ENCODE measurements around the gene TMEM170B. TPM values are rescaled to one million over a fixed set of nuclear protein-coding genes. Genes with fewer than 3 reads are reported as not detected.

Gene TMEM170B
- total RNA-seq, 2 donors from 2014 or later: 1.6 to 2.5 TPM

DNA sequence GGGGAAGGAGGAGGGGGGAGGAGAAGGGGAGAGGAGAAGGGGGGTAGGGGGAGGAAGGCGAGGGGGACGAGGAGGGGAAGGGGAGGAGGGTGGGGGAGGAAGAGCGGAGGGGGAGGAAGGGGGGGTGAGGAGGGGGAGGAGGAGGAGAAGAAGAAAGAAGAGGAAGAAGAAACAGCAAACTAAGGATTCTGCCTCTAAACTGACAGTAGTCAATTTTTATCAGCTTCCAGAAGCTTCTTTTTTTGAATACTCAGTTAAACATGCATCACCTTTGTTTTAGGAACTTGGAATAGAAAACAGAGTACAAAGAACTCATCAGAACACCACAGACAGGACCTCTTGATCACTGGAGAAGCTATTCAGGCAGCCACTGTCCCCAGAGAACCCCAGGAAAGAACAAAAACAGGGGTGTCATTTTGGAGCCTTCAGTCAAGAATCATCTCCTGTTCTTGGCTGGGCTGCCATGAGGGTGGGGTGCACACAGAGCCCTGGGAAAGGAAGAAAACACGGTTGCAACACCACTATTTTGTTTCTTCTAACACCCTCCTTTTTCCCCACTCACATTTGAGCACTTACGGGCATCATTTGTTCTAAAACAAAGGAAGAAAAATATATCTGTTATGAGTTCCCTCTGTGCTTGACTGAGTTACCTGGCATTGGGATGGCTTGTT, 67.4 kb downstream of the TMEM170B start:
- intact Hi-C loops (cut with DNase I, micrococcal nuclease): no loop called here
- ATAC-seq (no peak), DNase-seq (no peak)

DNA sequence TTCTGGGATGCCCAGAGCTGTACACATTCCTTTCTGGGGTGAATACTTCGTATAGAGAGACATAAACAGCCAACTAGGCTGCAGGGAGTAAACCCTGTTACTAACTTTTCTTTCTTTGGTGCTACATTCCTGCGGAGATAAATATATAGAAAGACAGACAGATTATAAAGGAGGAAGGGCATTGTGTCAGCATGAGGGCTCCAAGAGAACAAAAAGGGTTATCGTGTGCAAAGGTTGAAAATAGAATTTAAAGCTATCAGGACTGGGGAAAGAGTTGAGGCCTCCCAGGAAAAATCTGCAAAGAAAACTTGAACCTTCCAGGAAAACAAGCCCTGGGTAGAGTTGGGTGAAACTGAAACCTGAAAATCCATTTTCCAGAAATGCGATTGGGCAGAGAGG, 68.0 kb downstream of the TMEM170B start:
- no peak for DNase-seq
- intact Hi-C loops (cut with DNase I, micrococcal nuclease): no loop called here

DNA sequence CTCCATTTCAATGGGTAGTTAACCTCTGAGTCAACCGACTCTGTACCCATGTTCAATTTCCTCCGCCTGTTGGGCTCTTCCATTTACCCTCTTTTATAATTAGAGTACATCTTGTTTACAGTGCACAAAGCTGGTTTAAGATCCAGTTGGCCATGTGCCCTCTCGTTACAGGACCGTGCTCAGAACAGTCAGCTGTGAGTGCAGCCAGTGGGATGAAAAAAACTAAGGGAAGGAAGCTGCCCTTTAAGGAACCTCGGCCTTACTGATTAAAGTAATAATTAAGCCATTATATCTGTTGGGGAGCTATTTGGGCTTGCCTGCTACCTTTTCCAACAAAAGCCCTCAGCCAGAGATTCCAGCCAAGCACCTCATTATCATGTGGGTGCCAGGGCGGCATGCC, 68.8 kb downstream of the TMEM170B start:
- peak in 1 of 2 donors; percentile 19 for DNase-seq

More for the DNA sequence above, 68.0 kb downstream of the TMEM170B start:
- no peak for ATAC-seq

DNA sequence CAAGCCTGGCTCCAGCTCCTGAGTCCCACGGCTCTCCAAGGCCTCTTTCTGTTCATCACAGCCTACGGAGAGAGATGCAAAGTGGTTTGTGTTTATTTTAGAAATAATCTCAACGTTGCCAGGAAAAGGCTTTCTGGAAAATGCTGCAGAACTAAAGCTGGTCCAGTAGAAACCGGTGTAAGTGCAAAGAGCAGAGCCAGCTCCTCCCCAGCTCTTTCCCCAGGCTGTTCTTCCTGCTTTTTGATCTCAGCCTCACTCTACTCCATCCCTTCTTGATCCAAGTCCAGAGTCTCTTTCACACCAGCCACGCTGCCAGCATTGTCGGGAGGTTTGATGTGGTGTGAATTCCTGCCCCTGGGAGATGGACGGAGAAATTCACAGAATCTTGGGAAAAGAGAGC, 69.8 kb downstream of the TMEM170B start:
- DNase-seq (no peak), ATAC-seq (no peak)
- intact Hi-C loops (cut with DNase I, micrococcal nuclease): no loop called here

More for the DNA sequence above, 68.8 kb downstream of the TMEM170B start:
- ATAC-seq: no peak
- intact Hi-C loops (cut with DNase I, micrococcal nuclease): no loop called here

DNA sequence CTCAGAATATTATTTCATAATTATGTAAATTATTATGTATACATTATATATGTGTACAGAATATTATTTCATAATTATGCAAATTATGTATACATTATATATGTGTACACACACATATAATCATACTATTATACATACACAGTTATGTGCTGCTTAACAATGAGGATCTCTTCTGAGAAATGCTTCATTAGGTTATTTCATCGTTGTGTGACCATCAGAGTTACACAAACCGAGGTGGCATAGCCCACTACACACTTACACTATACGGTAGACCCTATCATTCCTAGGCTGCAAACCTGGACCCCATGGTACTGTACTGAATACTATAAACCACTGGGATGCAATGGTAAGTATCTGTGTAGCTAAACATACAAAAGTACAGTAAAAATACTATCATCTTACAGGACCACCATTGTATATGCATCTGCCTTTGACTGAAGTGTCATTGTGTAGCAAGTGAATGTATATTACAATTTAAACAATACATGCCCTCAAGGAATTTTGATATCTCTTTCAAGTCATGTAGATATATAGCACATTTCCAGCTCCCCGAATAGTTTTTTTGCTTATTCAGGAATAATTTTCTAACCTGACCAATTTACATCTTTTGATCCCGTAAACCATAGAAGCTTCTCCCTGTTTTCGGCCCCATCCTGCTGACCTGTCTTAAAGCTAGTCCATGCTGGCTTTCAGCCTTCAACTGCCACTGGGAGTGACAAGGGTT, 71.2 kb downstream of the TMEM170B start:
- ATAC-seq: no peak
- intact Hi-C loops (cut with DNase I, micrococcal nuclease): no loop called here
- no peak for DNase-seq

DNA sequence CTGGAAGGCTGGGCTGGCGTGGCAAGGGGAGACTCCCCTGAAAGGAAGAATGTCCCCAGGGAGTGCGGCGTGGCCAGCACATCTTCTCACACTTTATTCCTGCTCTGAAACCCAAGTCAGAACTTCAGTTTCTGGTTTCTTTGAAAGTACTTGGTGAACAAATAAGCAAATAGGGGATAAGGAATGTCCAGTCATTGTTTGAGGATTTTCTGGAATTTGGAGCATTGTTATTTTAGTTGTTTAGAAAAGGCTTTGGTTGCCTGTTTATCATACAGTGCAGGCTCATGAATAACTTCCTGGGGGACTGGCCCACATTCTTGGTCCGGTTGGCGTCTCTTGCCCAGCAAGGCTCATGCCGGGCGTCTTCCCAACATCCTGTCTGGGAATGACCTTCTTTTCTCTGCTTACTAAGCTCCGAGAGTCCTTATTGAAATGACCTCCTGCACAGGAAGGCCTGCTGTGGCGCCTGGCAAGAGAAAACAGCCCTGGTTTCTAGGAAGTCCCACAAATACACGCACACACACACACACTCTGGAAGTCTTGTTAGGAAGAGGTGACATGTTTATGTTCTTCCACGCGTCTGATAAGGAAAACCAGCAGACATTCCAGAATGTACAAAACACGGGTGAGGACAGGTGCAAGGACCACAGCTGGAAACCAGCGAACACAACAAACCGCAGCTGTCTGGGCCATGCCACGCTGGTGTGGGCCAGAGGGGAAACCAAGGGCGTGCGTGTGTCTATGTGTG, 71.9 kb downstream of the TMEM170B start:
- no peak for ATAC-seq
- no peak for DNase-seq

DNA sequence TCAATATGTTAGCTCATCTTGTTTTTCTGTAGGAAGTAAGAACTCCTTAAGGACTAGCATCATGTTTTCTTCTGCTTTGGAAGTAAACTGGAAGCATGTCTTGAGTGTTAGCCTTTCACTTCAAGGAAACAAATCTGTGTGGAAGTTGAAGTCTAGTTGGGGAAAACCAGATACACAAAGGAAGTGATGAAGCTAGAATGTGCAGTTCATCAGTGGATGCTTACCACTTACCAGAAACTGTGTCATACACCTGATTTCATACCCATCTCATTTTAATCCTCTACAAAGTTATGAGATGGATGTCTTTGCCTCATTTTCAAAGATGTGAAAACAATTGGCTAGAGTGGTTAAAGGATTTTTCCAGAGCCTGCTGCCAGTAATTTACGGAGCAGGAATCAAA, 75.8 kb downstream of the TMEM170B start:
- DNase-seq (no peak), ATAC-seq (no peak)
- intact Hi-C loops (cut with DNase I, micrococcal nuclease): no loop called here

More for the DNA sequence above, 71.9 kb downstream of the TMEM170B start:
- intact Hi-C loops (cut with DNase I, micrococcal nuclease): no loop called here

DNA sequence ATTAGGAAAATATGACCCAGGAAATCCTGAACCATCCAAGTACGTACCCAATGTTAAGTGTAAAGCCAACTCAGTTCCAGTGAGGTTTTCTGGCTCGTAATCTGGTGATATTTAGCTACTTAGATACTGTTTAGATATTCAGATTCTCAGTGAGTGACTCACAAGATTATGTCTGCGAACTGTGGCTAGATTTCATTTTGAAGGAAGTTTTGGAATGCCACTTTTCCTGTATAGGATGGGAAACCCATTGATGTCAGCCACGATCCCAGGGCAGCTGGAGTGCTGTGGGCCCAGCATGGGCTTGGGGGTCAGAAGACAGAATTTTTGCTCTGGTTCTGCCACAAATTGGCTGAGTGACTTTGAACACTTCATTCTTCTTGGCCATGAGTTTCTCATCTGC, 76.3 kb downstream of the TMEM170B start:
- intact Hi-C loops (cut with DNase I, micrococcal nuclease): no loop called here
- no peak for ATAC-seq
- no peak for DNase-seq

DNA sequence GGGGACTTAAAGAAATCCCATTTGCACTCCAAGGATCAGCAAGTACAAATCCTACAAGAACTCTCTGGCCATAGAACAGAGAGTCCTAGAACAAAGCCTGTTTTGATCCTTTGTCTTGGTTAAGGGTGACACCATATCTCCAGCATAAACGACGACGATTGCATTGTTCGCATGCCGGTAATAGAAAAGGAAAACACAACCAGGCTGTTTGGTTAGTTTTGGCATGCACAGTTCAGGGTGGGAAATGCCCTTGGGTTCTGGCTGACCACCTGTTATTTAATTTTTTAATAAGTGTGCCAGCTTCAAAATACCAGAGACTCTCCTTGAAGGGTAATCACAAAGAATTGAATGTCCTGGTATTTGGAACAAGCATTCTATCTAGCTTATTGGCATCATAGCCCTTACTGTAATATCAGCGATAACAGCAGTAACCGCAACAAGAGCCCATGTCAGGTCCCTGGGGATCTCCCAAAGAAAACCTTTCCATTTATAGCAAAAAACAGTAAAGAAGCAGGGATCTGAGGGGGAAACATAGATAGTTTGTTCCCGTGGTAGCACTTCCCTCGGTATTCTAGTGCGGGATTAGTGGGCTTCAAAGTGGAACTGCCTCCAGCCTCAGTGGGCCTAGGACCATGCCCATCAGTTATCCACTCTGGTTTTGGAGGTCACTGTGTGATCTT, 77.1 kb downstream of the TMEM170B start:
- DNase-seq: no peak
- intact Hi-C loops (cut with DNase I, micrococcal nuclease): no loop called here

DNA sequence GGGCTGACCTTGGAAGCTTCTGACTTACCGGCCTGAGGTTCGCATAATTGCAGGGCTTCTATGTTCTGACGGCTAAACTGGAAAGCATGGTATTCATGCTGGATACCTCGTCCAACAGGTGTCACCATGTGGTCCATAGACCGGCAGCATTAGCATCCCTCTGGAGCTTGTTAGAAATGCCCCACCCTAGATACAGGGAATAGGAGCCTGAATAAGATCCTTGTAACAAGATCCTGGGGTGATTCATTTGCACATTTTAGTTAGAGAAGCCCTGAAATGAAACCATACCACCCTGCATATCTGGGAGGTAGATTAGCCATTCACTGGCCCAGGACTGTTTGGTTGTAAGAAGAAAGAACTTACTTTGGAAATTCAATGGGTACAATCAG, 77.7 kb downstream of the TMEM170B start:
- no peak for DNase-seq
- ATAC-seq: no peak
- intact Hi-C loops (cut with DNase I, micrococcal nuclease): no loop called here

More for the DNA sequence above, 77.1 kb downstream of the TMEM170B start:
- no peak for ATAC-seq

DNA sequence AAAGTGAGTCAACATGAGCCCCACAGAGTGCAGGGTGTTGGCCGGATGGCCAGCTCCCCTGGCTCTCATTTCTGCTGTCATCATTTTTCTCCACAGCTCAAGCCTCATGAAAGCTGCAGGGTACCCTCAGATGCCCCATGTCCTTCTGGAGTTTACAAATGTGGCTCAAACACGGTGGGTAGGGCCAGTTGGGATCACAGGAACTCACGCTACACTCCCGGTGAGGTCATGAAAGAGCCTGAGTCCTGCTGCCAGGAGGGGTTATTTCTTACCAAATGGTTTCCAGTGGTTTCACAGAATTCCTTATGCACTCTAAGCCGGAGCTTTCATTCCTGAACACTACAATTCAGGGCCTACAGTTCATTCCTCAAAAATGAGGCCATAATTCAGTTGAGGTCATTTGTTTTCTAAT, 78.7 kb downstream of the TMEM170B start:
- DNase-seq (no peak), ATAC-seq (no peak)
- intact Hi-C loops (cut with DNase I, micrococcal nuclease): no loop called here

DNA sequence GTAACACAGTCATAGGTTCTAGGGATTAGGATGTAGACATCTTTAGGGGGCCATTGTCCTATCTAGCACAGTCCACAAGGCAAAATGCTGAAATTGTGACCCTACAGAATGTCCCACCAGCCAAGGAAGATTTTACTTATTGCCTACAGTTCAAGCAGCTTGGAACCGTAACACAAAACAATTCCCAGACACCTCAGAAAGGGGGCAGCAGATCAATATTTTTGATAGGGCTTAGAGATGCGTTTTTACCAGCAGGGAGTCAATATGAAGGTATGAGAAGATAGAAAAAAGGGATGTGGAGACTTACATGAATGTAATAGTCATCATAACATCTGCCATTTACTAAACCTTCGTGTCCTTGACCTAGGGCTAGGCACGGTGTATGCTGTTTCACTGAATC, 81.0 kb downstream of the TMEM170B start:
- intact Hi-C loops (cut with DNase I, micrococcal nuclease): no loop called here
- DNase-seq (no peak), ATAC-seq (no peak)

DNA sequence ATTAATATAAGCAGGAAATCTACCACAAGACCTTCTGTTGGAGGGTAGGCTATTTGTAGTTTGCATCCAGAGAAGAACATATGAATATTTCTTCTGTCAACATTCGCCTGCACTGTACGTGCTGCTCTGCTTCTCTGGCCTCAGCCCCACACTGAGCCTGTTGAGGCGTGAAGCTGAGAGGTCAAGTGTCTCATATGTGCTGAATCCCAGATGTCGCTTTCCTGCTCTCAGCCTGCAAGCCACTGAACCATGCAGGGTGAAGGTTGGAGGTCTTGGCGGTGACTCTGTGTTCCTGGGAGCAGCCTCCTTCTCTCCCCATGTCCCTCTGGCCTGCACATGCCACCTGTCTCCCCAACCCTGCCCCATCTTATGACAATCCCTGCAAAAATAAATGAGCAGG, 83.6 kb downstream of the TMEM170B start:
- ATAC-seq (no peak), DNase-seq (no peak)
- intact Hi-C loops (cut with DNase I, micrococcal nuclease): no loop called here

DNA sequence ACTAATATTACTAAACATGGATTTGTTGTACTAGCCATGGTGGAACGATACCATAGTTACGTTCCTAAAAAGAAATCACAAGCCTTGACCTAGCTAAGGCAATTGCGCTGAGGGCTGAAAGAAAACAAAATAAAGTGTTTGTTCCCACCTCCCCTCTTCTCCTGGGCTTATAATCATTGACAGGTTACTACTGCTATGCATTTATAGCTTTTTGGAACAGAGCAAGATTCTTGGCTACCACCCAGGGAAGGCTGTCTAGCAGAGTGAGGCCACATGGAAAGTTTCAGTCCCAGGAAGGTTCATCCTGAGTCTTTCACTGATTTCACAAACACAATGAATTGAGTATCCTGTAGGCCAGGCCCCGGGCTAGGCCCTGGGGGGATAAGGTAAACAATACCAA, 84.6 kb downstream of the TMEM170B start:
- DNase-seq (no peak), ATAC-seq (no peak)

DNA sequence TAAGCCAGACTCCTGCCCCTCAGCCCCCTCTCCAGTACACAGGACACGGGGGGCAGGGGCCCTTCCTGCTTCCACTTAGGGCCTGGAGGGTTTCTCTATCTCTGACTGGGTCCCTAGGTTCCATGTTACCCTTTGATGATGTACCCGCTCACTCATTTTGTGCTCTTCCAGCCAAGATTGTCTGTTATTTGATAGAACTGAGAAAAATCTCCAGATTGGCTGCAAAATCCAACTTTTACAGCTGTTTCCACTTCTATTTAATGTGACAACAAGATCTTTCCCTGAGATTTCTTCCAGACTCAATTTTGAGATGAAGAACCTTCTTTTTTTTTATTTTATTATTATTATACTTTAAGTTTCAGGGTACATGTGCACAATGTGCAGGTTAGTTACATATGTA, 85.7 kb downstream of the TMEM170B start:
- intact Hi-C loops (cut with DNase I, micrococcal nuclease): no loop called here
- ATAC-seq: no peak
- DNase-seq: no peak

More for the DNA sequence above, 84.6 kb downstream of the TMEM170B start:
- intact Hi-C loops (cut with DNase I, micrococcal nuclease): no loop called here

DNA sequence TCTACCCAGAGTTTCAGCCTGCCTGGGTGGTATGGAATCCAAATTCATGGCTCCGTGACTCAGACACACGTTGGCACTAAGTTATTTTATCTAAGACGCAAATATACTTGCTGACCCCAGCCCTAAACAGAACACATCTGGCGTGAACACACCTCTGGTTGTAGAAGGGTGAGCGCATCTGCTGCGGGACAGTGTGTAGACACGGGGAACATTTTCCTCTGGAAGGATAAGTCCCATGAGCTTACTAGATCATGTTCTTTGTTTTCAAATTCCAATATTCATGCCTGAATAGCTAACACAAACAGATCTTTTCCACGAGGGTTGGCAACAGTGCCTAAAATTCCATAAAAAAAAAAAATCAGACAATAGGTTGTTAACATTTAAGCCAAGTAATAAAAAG, 87.8 kb downstream of the TMEM170B start:
- intact Hi-C loops (cut with DNase I, micrococcal nuclease): no loop called here
- ATAC-seq (no peak), DNase-seq (no peak)

DNA sequence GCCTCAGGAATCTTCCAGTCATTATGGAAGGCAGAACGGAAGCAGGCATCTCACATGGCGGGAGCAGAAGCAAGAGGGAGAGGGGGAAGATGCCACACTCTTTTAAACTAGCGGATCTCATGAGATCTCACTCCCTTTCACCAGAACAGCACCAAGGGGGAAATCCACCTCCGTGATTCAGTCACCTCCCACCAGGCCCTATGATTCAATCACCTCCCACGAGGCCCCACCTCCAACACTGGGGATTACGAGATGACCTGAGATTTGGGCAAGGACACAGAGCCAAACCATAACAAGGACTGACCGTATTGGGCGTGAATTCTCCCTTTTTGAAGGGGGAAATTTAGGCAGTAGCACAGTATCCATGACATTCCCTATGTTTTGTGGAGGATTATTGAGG, 88.8 kb downstream of the TMEM170B start:
- no peak for DNase-seq
- intact Hi-C loops (cut with DNase I, micrococcal nuclease): no loop called here
- no peak for ATAC-seq

DNA sequence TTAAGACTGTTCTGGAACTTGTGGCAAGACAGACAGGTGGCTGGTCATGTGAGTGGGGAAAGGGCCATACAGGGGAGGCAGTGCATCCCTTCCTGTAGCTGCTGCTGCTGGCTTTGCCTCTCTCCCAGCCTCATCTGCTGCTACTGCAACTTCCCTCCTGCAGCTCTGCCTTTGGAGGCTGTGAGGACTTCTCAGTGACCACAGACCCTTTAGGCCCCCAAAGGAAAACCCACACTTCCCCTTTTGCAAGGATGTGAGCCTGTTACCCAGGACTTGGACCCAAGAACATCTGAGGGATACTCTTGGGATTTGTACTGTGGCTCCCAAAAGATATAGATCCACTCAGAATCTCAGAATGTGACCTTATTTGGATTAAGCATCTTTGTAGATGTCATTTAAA, 91.0 kb downstream of the TMEM170B start:
- ATAC-seq (no peak), DNase-seq (no peak)
- intact Hi-C loops (cut with DNase I, micrococcal nuclease): no loop called here

DNA sequence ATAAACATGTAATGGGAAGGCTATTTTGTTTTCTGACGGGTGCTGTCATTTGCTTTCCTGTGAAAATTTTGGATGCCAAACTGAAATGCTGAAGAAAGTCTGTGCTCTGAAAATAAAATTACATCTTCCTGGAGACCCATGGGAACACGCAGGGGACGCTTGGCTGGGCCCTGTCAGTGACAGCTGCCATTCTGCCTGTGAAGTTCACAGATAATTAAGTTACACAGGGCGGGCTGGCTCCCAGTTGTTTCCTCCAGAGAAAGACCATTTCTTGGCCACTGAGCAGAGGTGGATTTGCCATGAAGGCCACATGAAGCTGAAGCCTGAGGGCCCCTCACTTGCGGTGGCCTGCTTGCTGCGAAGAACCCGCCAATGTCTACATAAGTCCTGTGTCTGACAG, 93.5 kb downstream of the TMEM170B start:
- no peak for ATAC-seq
- intact Hi-C loops (cut with DNase I, micrococcal nuclease): no loop called here
- DNase-seq: no peak

All from left colon (tissue), 2 donors.